Measurements from ENCODE around the gene MAN2B2. TPM values are rescaled to one million over a fixed set of nuclear protein-coding genes. Genes with fewer than 3 reads are reported as not detected.

The MAN2B2 gene
- total and polyA plus RNA-seq, 2 experiments from 2014 or later: 22.2 to 24.0 TPM

GRCh38 chr4:6617246-6617645, 42.3 kb downstream of the MAN2B2 start:
- Histone ChIP-seq H4K20me1 (ENCODE audit: insufficient read depth, poor library complexity, severe bottlenecking) (no peaks in the 10 kb centered on the region), H3K27ac (no peak overlapping the region), H3K4me3 (no peak overlapping the region), H3K4me1 (ENCODE audit: insufficient read depth) (no peaks in the 10 kb centered on the region), H3K36me3 (replicated peaks; ENCODE audit: insufficient read depth, low read depth) (no peaks in the 10 kb centered on the region), H3K4me2 (no peak overlapping the region), H3K27me3 (no peaks in the 10 kb centered on the region), H3K9me2 (replicated peaks; ENCODE audit: insufficient read depth) (no peaks in the 10 kb centered on the region), H3K9me3 (ENCODE audit: low read depth) (no peaks in the 10 kb centered on the region), H2AFZ (no peak overlapping the region), H3K79me2 (no peaks in the 10 kb centered on the region)
- no peak for DNase-seq (ENCODE audit: low spot score)
- 98% methylated on average over 10 of the region's 10 CpGs for WGBS (ENCODE audit: low lambda C conversion rate, missing lambda C conversion rate)
- TF ChIP-seq EZH2 (IDR thresholded peaks at IDR 0.05; ENCODE audit: borderline replicate concordance) (no peak), CTCF (IDR thresholded peaks at IDR 0.05; ENCODE audit: poor library complexity) (no peak), EZH2phosphoT487 (IDR thresholded peaks at IDR 0.05; ENCODE audit: low read depth, severe bottlenecking, unreplicated experiment) (no peak)

- no peaks in the 10 kb centered on the region for H3K4me1 ChIP-seq (ENCODE audit: insufficient read depth)
- H4K20me1 ChIP-seq (ENCODE audit: insufficient read depth, poor library complexity, severe bottlenecking): no peaks in the 10 kb centered on the region
- H3K27me3 ChIP-seq: no peaks in the 10 kb centered on the region
- WGBS (ENCODE audit: low lambda C conversion rate, missing lambda C conversion rate): 95% methylated on average over 18 of the region's 19 CpGs
- TF ChIP-seq EZH2 (IDR thresholded peaks at IDR 0.05; ENCODE audit: borderline replicate concordance) (no peak), CTCF (IDR thresholded peaks at IDR 0.05; ENCODE audit: poor library complexity) (no peak), EZH2phosphoT487 (IDR thresholded peaks at IDR 0.05; ENCODE audit: low read depth, severe bottlenecking, unreplicated experiment) (no peak)
- H3K4me2 ChIP-seq: no peak overlapping the region
- H3K36me3 ChIP-seq (replicated peaks; ENCODE audit: insufficient read depth, low read depth): no peaks in the 10 kb centered on the region
- H3K27ac ChIP-seq: no peak overlapping the region
- H3K9me2 ChIP-seq (replicated peaks; ENCODE audit: insufficient read depth): no peaks in the 10 kb centered on the region
- no peak overlapping the region for H2AFZ ChIP-seq
- no peak overlapping the region for H3K4me3 ChIP-seq
- no peak for DNase-seq (ENCODE audit: low spot score)
- no peaks in the 10 kb centered on the region for H3K9me3 ChIP-seq (ENCODE audit: low read depth)
- no peaks in the 10 kb centered on the region for H3K79me2 ChIP-seq
Observed at GRCh38 chr4:6618386-6619115, 43.6 kb downstream of the MAN2B2 start.

GRCh38 chr4:6619116-6619465, 44.1 kb downstream of the MAN2B2 start:
- H4K20me1 ChIP-seq (ENCODE audit: insufficient read depth, poor library complexity, severe bottlenecking): no peaks in the 10 kb centered on the region
- H3K27me3 ChIP-seq: no peaks in the 10 kb centered on the region
- no peak overlapping the region for H3K27ac ChIP-seq
- H3K36me3 ChIP-seq (replicated peaks; ENCODE audit: insufficient read depth, low read depth): no peaks in the 10 kb centered on the region
- H2AFZ ChIP-seq: no peak overlapping the region
- H3K9me3 ChIP-seq (ENCODE audit: low read depth): no peaks in the 10 kb centered on the region
- no peaks in the 10 kb centered on the region for H3K4me1 ChIP-seq (ENCODE audit: insufficient read depth)
- no peak for TF ChIP-seq CTCF (IDR thresholded peaks at IDR 0.05; ENCODE audit: poor library complexity)
- TF ChIP-seq EZH2 (IDR thresholded peaks at IDR 0.05; ENCODE audit: borderline replicate concordance): no peak
- H3K79me2 ChIP-seq: no peaks in the 10 kb centered on the region
- WGBS (ENCODE audit: low lambda C conversion rate, missing lambda C conversion rate): 98% methylated on average over 12 of the region's 13 CpGs
- no peak for DNase-seq (ENCODE audit: low spot score)
- no peaks in the 10 kb centered on the region for H3K9me2 ChIP-seq (replicated peaks; ENCODE audit: insufficient read depth)
- no peak overlapping the region for H3K4me2 ChIP-seq
- no peak overlapping the region for H3K4me3 ChIP-seq

All from hepatocyte (in vitro differentiated cells).